ENCODE data around the gene TP53AIP1. TPM values are rescaled to one million over a fixed set of nuclear protein-coding genes. Genes with fewer than 3 reads are reported as not detected.
"Not testable (repeated sequence)": the region's sequence is repeated elsewhere in the genome, so short reads cannot be mapped to it uniquely, and the experiment has no call there.

TP53AIP1 gene
- total RNA-seq, 2 experiments from 2014 or later = not detected

DNA sequence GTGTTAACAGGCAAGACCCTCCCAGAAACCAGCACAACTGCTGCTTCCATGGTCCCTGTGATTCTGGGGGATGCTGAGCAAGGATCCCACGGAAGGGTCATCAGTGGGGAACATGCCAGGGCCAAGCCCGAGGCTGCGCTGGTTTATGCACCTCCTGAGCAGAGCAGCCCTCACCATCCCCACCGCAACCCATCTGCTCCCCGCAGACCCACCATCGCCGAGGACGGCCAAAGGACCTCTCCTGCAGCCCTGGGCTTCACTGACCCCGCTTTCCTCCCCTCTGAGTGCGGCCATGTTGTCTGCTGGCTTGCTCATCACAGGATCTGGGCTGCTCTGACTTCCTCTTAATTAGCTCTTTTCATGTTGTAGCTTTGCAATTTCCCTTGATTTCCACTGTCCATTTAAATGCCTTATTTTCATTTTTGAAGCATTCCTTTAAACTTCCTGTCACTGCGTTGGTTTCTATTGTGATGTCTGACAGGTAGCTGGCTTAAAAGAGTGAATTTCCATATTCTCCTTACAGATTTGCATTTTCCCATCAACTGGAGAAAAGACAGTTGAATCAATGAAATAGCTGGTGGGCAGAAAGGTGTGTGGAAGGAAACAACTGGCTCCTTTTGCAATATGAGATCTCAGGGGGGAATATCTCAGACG lies 14.9 kb downstream of the TP53AIP1 start:
- ChIA-PET POLR2A (no interaction called here), CTCF (no interaction called here)

DNA sequence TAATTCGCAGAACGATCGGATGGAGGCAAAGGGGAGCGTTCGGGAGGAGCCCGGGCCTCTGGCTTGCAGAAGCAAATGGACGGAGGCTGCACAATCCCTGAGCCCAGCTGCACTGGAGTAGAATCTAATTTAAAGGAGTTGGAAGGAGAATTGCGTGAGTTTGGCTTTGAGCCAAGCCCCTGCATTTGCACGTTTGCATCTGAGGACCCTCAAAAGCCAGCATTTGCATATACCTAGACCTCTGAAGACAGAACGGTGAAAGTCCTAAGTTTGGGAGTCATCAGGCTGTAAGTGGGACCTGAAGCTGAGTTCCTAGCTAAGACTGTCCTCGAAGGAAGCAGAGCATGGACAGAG lies 15.6 kb downstream of the TP53AIP1 start:
- POLR2A ChIA-PET = no interaction called here
- CTCF ChIA-PET = no interaction called here

DNA sequence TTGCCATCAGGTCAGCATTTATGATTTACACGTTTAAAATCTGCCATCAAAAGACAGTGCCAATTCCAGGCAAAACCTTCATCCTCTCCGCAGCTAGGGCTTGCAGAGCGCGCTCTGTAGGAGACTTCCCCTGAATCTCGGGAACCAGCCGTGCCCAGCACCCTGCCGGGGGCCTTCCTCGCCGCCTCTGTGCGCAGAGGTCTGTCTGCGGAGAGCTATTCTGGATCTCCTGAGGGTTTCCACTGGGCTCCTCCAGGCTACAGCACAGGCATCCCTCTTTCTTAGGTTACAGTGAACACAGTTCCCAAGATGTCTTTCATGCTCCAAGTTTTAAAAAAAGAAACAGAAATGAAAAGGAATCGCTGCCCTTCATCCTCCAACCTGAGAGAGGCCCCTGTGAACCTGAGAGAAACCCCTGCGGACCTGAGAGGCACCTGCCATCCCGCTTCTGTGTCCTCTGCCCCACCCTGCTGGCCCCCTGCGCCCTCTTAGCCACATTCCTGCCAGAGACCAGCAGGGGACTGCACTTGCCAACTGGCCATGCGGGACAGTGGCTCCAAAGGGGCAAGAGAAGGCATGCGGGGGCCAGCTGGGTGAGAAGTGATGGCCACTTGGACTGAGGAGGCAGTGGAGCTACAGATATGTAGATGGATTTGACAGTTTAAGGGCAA lies 16.1 kb downstream of the TP53AIP1 start:
- ChIA-PET POLR2A (no interaction called here), CTCF (no interaction called here)

DNA sequence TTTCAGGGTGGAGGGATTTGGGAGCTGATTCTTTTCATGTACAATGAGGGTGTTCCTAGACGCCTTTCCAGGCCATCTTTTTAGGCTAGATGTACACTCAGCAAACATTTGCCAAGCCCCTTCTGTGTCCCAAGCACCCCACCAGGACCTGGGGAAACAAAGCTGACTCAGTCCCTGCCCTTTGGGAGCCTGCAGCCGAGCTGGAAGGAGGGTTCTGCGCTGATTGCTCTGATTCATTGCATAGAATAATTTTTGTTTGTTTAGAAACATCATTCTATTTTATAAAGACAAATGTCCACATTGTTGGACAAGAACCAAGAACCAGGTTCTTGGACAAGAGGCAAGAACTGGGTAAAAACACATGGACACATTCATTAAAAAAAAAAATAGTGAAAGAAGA lies 16.7 kb downstream of the TP53AIP1 start:
- CTCF ChIA-PET = no interaction called here

DNA sequence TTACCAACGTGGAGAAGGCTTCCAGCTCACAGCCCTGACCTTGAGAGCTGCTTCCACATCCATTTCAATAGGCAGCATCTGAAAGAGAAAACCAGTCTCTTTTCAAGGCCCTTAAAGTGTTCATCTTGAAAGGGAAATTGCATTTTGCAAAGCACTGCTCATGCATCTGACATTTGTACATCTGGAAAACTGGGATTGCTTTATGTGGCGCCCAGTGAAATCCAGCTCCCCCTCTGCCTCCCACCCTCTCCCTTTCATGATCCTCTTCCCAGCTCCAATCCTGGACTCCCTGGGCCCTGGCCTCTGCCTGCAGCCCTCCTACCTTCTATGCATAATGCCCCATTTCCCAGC lies 17.4 kb downstream of the TP53AIP1 start:
- ChIA-PET CTCF (interaction anchor here (0.7 kb wide), 1 partner anchor 17 kb away, joined by 3 read pairs; no protein-coding TSS in a partner anchor), POLR2A (no interaction called here)

More for the DNA sequence above, 16.7 kb downstream of the TP53AIP1 start:
- POLR2A ChIA-PET = no interaction called here

DNA sequence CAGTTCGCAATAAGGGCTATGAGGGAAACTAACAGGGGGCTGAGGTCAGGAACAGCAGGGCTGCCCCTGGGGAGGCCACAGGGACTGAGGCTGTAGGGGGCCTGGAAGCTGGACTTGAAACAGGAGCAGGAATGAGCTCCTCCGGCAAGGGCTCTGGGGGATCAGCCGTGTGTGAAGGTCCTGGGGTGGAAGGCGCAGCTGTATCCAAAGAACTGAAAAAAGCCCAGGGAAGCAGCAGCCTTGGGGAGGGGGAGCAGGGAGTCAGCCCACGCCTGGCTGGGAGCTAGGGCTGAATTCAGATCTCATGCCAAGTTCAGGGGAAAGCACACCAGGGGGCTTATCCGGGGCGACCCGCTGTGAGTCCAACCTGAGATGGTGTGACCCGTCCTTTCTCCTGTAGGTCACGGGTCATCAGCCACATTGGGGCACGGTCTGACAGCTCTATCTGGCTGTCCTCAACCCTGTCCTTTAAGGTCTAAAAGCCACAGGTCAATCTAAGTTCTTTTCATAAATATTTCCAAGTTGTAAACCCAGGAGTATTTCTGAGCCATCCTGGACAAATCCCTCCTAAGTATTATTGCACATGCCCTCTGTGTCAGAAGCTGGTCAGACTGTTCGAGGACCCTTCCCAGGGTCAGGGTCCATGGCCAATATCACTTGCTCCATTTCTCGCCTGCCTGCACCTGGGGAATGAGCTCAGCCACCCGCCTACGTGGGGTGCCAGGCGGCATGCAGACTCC lies 18.0 kb downstream of the TP53AIP1 start:
- ChIA-PET CTCF (interaction anchor here (0.7 kb wide), 1 partner anchor 16 kb away, joined by 3 read pairs; no protein-coding TSS in a partner anchor), POLR2A (no interaction called here)

DNA sequence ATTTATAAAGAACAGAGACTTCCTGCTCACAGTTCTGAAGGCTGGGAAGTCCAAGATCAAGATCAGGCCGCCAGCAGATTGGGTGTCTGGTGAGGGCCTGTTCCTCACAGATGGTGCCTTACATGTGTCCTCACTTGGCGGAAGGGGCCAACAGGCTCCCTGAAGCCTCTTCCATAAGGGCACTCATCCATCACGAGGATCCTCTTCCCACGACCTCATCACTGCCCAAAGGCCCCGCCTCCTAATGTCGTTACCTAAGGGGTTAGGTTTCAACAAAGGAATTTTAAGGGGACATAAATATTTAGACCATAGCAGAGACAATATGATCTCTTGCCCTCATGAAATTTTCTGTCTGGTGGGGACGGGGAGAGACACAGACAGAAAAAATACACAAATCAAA lies 18.6 kb downstream of the TP53AIP1 start:
- ChIA-PET CTCF (no interaction called here), POLR2A (no interaction called here)

DNA sequence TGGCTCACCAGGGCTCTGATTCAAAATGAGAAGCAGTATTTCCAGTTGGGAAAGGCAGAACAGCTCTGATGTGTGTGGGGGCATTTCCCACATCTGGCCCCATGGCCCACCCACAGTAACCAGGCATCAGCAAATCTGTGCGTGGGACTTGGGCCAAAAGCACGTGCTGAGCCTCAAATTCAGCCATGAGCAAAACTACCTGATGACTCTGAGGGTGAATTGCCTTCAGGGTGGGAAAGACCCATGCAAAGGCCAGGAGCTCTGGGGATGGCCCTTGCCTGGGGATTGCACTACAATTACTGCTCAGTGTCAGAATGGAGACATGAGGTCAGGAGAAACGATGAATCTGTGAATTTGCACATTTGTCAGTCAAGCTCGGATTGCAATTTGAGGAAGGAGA lies 20.9 kb downstream of the TP53AIP1 start:
- POLR2A ChIA-PET = no interaction called here

DNA sequence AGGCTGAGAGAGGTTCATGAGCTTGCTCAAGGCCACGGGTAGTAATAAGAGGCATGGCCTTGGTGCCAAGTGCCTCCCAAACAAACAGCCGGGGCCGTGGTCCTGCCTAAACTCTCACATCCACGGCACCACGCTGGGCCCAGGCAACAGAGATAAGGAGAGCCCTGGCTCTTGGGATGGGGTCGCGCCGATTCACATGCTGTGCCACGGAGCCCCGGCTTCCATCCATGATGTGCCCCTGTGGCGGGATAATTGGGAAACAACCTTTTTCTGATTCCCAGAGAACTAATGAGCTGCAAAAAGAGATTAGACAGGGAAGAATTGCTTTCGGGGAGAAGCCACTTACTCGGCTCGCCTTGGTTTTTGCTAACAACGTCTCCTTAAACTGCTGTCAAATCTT lies 22.0 kb downstream of the TP53AIP1 start:
- ChIA-PET POLR2A (no interaction called here), CTCF (no interaction called here)

More for the DNA sequence above, 20.9 kb downstream of the TP53AIP1 start:
- CTCF ChIA-PET = no interaction called here

DNA sequence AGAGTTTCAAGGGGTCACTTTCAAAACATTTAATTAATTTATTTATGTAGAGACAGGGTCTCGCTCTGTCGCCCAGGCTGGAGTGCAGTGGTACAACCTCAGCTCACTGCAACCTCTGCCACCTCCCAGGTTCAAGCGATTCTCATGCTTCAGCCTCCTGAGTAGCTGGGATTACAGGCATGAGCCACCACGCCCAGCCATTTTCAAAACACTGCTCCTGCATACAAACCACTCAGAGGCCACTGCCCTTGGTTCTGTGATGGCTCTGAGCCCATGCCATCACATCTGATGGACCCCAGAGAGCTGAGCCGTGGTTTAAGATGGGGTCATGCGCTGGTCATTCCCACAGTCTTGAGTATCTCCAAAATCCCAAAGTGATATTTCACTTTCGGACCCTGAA lies 23.0 kb downstream of the TP53AIP1 start:
- POLR2A ChIA-PET, CTCF ChIA-PET: not testable (repeated sequence)

DNA sequence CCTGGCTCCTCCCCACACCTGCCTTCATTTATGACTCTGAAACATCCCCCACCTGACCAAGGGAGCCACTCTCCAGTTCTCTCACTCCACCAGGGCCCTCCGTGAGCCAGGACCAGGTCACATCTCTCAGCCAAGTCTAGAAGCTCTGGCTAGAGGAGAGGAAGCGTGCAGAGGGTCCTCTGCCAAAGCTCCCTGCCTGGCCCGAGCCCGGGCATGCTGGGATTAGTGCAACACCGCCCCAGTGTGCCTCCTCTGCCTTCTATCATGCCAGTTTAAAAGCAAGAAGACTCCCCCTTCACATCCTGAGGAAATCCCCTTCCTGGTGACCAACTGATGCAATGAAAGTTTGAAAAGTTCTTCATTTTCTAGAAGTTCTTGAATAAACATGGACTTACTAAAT lies 23.5 kb downstream of the TP53AIP1 start:
- CTCF ChIA-PET = no interaction called here
- POLR2A ChIA-PET = no interaction called here

DNA sequence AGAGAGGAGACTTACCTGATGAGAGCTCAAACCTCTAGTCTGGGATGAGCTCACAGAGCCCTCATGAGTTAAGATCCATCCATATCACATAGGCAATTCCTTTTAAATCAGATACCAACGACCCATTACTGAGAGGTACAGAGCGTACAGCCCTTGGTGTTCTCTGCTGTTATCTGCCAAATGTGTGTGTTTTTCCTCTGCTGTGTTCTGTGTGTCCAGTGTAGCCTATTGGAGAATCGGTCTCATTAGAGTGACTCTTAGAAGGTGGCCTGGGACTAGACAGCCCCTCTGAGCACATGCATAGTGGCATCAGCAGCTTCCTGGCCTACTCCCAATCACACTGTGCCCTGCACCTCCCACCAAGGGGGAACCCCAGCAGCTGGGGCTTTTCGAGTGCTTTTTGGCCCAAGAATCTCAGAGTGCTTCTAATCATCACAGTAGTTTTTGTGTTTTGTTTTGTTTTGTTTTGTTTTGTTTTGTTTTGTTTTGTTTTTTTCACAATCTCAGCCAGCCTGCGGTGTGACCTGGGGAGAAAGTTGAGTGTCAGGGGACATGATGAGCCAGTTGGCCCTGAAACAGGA lies 25.4 kb downstream of the TP53AIP1 start:
- ChIA-PET CTCF (no interaction called here), POLR2A (no interaction called here)

DNA sequence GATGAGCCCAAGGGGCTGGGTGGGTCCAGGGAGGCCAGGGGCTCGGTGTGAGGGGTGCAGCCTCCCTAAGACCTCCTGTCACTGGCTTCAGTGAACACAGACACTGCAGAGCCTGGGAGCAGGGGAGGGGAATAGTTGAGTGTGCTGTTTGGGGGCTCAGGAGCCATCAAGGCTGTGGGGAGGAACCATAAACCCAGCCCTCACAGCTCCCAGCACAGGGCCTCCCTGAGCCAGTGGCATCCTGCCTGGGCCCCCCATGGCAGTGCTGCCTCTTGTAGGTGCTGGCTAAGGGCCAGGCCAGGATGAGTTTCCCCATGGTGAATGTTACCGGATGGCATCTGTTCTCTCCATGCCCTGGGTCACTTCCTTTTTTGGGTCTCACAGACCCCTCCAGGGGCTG lies 26.0 kb downstream of the TP53AIP1 start:
- ChIA-PET POLR2A (no interaction called here), CTCF (interaction anchor here (0.6 kb wide), 1 partner anchor 167 kb away, joined by 5 read pairs; no protein-coding TSS in a partner anchor)

DNA sequence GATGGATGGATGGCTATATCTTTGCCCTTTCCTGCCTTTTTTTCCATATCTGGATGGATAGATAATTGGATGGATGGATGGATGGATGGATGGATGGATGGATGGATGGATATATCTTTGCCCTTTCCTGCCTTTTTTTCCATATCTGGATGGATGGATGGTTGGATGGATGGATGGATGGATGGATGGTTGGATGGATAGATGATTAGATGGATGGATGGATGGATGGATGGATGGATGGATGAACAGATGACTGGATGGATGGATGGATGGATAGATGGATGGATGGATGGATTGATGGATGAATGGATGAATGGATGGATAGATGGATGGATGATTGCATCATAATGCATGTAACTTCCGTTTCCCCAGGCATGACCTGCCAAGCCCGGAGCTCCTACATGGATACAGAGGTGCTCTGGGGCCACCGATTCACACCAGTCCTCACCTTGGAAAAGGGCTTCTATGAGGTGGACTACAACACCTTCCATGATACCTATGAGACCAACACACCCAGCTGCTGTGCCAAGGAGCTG lies 26.6 kb downstream of the TP53AIP1 start:
- POLR2A ChIA-PET = no interaction called here
- CTCF ChIA-PET = interaction anchor here (0.6 kb wide), 1 partner anchor 168 kb away, joined by 5 read pairs; no protein-coding TSS in a partner anchor

DNA sequence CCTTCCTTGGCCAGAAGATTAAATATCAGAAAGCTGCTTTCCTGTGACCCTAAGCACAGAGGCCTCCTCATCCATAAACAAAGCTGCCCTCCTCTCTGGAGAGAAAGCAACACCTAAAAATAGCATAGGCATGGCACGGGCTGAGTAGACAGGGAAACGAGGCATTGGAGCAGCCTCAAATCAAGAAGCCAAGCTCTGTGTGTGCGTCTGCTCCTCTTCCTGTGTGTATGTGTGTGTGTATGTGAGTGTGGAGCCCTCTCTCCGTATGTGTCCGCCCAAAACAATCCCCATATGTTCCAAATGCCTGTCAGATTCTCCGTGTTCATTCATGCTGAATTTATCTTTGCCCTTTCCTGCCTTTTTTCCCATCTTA lies 27.5 kb downstream of the TP53AIP1 start:
- ChIA-PET CTCF (no interaction called here), POLR2A (no interaction called here)

DNA sequence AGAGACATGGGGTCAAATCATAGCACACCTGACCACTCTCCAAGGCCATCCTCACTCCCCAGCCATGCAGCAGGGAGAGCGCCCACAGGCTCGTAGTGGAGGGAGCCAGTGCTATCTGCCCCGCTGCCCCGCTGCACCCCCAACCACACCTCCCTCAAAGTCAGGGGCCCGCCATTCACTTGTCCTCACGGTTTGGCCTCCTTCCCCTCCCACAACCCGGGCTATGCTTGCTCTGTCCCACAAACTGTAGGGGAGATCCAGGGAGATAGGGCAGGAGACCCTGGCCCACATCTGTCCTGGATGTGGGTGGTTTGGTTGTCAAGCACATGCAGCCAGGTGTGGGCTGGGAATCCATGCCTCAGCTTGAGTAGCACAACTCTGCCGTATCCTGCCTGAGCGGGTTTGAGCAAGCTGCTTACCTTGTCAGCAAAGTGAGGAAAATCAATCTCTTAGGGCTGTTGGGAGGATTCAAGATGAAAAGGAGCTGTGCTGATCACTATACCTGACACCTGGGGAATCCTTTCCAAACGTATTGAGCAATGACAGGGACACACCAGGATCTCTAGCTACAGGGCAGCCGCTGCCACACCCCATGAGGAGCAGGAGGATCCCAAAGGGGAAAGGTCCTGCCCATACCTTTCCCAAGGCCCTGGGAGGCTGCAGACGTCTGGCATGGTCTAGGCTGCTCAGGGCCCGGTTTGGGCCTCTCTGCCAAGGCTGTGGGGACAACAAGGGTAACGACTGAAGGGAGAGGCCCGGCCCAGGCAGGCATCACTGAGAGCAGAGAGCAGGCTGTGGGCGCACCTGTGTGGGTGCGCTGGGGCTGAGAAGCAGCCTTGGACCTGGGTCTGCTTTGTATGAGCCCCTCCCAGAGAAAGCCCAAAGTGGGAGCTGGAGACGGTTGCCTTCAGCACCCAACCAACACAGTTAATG lies 28.2 kb downstream of the TP53AIP1 start:
- ChIA-PET POLR2A (no interaction called here), CTCF (interaction anchor here (0.7 kb wide), 1 partner anchor 29 kb away, joined by 3 read pairs; no protein-coding TSS in a partner anchor)

DNA sequence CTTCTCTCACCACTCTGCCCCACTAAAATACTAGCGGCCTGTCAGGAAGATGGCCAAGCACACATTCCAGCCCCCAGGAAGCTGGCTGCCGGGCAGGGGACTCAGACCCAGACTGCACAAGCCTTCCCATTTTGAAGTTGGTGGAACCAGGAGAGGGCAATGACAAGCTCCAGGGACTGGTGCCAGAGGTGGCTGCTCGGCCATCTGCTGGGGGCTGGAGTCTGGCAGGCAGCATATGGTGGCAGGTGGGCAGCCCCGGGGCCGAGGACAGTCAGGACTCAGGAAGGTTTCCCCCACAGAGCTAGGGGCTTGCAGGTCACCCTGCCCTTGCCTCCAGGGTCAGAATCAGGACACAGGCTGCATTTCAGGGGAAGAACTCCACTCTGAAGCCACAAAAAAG lies 28.9 kb downstream of the TP53AIP1 start:
- ChIA-PET CTCF (interaction anchor here (0.7 kb wide), 1 partner anchor 28 kb away, joined by 3 read pairs; no protein-coding TSS in a partner anchor), POLR2A (no interaction called here)

DNA sequence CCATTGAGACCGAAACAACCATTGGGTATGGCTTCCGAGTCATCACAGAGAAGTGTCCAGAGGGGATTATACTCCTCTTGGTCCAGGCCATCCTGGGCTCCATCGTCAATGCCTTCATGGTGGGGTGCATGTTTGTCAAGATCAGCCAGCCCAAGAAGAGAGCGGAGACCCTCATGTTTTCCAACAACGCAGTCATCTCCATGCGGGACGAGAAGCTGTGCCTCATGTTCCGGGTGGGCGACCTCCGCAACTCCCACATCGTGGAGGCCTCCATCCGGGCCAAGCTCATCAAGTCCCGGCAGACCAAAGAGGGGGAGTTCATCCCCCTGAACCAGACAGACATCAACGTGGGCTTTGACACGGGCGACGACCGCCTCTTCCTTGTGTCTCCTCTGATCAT lies 31.0 kb downstream of the TP53AIP1 start:
- POLR2A ChIA-PET = no interaction called here
- CTCF ChIA-PET = no interaction called here

DNA sequence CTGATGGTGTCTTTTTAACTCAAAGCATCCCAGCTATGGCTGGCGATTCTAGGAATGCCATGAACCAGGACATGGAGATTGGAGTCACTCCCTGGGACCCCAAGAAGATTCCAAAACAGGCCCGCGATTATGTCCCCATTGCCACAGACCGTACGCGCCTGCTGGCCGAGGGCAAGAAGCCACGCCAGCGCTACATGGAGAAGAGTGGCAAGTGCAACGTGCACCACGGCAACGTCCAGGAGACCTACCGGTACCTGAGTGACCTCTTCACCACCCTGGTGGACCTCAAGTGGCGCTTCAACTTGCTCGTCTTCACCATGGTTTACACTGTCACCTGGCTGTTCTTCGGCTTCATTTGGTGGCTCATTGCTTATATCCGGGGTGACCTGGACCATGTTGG lies 31.4 kb downstream of the TP53AIP1 start:
- CTCF ChIA-PET = no interaction called here
- POLR2A ChIA-PET = no interaction called here

DNA sequence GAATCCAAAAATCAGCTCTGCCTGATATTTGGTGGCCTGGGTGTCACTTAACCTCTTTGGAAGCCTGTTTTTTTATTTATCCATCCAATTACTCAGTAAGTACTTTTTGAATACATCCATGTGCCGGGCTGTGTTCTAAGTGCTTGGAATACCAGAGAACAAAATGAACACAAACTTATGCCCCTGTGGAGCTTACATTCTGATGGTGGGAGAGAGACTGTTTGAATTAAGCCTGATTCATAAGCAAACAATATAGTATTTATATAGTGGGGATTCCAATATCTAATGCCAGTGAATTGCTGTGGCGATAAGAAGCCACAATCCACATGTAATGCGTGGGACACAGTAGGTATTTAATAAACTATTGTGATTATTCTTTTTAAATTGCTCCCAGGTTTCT lies 32.1 kb downstream of the TP53AIP1 start:
- POLR2A ChIA-PET = no interaction called here
- CTCF ChIA-PET = no interaction called here

Data from activated CD8-positive, alpha-beta memory T cell treated with anti-CD3 and anti-CD28 coated beads for 36 hours (primary cell).